IPS-20b (cell line): ENCODE measurements around the gene IL22RA2.
"Not testable (repeated sequence)": the region's sequence is repeated elsewhere in the genome, so short reads cannot be mapped to it uniquely, and the experiment has no call there.

Source experiments
- H3K27ac ChIP-seq: one replicate; pipeline ENCODE4 v1.5.1; 2013; ENCODE audit warnings: low read length
- H3K27me3 ChIP-seq: 2 replicates; pipeline ENCODE4 v1.6.1; 2013; ENCODE audit warnings: mild to moderate bottlenecking, low read length, inconsistent platforms; ENCODE audit not compliant: insufficient read depth
- H3K36me3 ChIP-seq: 2 replicates; pipeline ENCODE4 v1.6.1; 2013; ENCODE audit warnings: low read depth, mild to moderate bottlenecking, inconsistent platforms, low read length, moderate library complexity; ENCODE audit not compliant: insufficient read depth
- H3K4me1 ChIP-seq: 2 replicates; pipeline ENCODE4 v1.6.1; 2013; ENCODE audit warnings: mild to moderate bottlenecking, control low read depth, inconsistent platforms, low read length, moderate library complexity; ENCODE audit not compliant: insufficient read depth
- H3K4me3 ChIP-seq: 2 replicates; pipeline ENCODE4 v1.5.1; 2013; ENCODE audit warnings: mild to moderate bottlenecking, low read length, inconsistent platforms
- H3K9ac ChIP-seq: 2 replicates; pipeline ENCODE4 v1.6.1; 2013; ENCODE audit warnings: low read depth, mild to moderate bottlenecking, inconsistent platforms, low read length, moderate library complexity
- H3K9me3 ChIP-seq: 2 replicates; pipeline ENCODE4 v1.6.1; 2013; ENCODE audit warnings: mild to moderate bottlenecking, low read depth, low read length, inconsistent platforms; ENCODE audit not compliant: insufficient read depth

The IL22RA2 gene, protein sequence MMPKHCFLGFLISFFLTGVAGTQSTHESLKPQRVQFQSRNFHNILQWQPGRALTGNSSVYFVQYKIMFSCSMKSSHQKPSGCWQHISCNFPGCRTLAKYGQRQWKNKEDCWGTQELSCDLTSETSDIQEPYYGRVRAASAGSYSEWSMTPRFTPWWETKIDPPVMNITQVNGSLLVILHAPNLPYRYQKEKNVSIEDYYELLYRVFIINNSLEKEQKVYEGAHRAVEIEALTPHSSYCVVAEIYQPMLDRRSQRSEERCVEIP

GRCh38 chr6:137173501-137173900, at the start of gene IL22RA2:
IL22RA2 (minus strand) TSS chr6:137173644; CDS start chr6:137161749, 11,895 bp downstream.
- H3K4me1 ChIP-seq, result peaks cover 14% of the 10 kb centered on the region; the same call in 1 of the 2 replicates
- H3K36me3 ChIP-seq, result no peaks in the 10 kb centered on the region
- no peak within 1 kb of the TSS for H3K9ac ChIP-seq
- H3K4me3 ChIP-seq, result no peak within 1 kb of the TSS
- H3K27ac ChIP-seq, result no peak within 1 kb of the TSS
- no peaks in the 10 kb centered on the region for H3K27me3 ChIP-seq
- H3K9me3 ChIP-seq, result peaks cover 6% of the 10 kb centered on the region; the same call in 1 of the 2 replicates

GRCh38 chr6:137222381-137222780, 48.9 kb upstream of the IL22RA2 start:
- no peak overlapping the region for H3K4me3 ChIP-seq
- no peak overlapping the region for H3K27ac ChIP-seq

GRCh38 chr6:137219664-137220252, 46.3 kb upstream of the IL22RA2 start:
- H3K9ac ChIP-seq, result peak overlapping the region; percentile 89; the same call in 1 of the 2 replicates

More at GRCh38 chr6:137222381-137222780, 48.9 kb upstream of the IL22RA2 start:
- no peak overlapping the region for H3K9ac ChIP-seq
- H3K4me1 ChIP-seq, result peaks cover 13% of the 10 kb centered on the region; the same call in 1 of the 2 replicates
- H3K9me3 ChIP-seq, result no peaks in the 10 kb centered on the region
- H3K36me3 ChIP-seq, result no peaks in the 10 kb centered on the region
- H3K27me3 ChIP-seq, result no peaks in the 10 kb centered on the region

GRCh38 chr6:137218917-137219663, 45.6 kb upstream of the IL22RA2 start, which contains the start of gene IFNGR1:
IFNGR1 (minus strand) TSS chr6:137219385; CDS start chr6:137219327, 58 bp downstream.
- Histone ChIP-seq H3K4me3 (peak within 1 kb of the TSS; percentile 93), H3K36me3 (no peaks in the 10 kb centered on the region), H3K9me3 (no peaks in the 10 kb centered on the region), H3K4me1 (peaks cover 9% of the 10 kb centered on the region; the same call in 1 of the 2 replicates), H3K27me3 (no peaks in the 10 kb centered on the region), H3K9ac (peak within 1 kb of the TSS; percentile 89), H3K27ac (peak within 1 kb of the TSS; percentile 29)

More at GRCh38 chr6:137219664-137220252, 46.3 kb upstream of the IL22RA2 start:
- Histone ChIP-seq H3K27me3 (no peaks in the 10 kb centered on the region), H3K36me3 (no peaks in the 10 kb centered on the region), H3K9me3 (no peaks in the 10 kb centered on the region), H3K4me3 (peak overlapping the region; percentile 93), H3K27ac (peak overlapping the region; percentile 29), H3K4me1 (peaks cover 9% of the 10 kb centered on the region; the same call in 1 of the 2 replicates)

GRCh38 chr6:137218473-137218916, 45.1 kb upstream of the IL22RA2 start:
- H3K9ac ChIP-seq, result peak overlapping the region; percentile 89
- H3K4me1 ChIP-seq, result peaks cover 9% of the 10 kb centered on the region; the same call in 1 of the 2 replicates

DNA sequence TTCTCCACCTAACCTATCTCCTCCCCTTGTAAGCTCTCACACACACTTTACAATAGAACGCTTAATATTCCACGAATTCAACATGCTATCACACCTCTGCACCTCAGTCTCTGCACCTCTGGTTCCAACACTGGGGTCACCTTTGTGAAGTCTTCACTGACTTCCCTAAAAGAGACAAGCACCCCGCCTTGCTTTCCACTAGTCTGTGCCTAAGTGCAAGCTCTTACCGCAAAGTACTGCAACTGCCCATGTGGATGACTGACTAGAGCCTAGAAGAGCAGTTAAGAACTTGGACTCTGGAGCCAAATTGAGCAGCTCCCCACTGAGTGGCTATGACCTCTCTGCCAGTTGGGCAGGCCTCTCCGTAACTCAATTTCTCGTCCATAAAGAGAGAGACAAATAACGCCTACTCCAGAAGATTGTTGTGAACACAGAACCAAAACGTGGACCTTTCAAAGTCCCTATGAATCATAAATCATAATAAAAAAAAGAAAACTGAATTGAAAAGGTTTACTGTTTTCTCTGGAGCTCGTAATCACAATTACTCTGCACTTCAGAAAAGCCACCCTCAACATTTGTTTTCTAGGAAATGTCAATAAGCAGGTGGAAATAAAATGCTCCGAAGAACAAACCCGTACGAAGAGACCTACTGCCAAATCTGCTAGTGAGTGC, 44.5 kb upstream of the IL22RA2 start:
- Histone ChIP-seq H3K4me3 (peak overlapping the region; percentile 93), H3K27me3 (no peaks in the 10 kb centered on the region), H3K9ac (peak overlapping the region; percentile 89; the same call in 1 of the 2 replicates), H3K36me3 (no peaks in the 10 kb centered on the region), H3K4me1 (peaks cover 9% of the 10 kb centered on the region; the same call in 1 of the 2 replicates), H3K27ac (no peak overlapping the region), H3K9me3 (no peaks in the 10 kb centered on the region)

More at GRCh38 chr6:137218473-137218916, 45.1 kb upstream of the IL22RA2 start:
- peak overlapping the region; percentile 93 for H3K4me3 ChIP-seq
- H3K27me3 ChIP-seq, result no peaks in the 10 kb centered on the region
- no peak overlapping the region for H3K27ac ChIP-seq
- no peaks in the 10 kb centered on the region for H3K9me3 ChIP-seq
- no peaks in the 10 kb centered on the region for H3K36me3 ChIP-seq

DNA sequence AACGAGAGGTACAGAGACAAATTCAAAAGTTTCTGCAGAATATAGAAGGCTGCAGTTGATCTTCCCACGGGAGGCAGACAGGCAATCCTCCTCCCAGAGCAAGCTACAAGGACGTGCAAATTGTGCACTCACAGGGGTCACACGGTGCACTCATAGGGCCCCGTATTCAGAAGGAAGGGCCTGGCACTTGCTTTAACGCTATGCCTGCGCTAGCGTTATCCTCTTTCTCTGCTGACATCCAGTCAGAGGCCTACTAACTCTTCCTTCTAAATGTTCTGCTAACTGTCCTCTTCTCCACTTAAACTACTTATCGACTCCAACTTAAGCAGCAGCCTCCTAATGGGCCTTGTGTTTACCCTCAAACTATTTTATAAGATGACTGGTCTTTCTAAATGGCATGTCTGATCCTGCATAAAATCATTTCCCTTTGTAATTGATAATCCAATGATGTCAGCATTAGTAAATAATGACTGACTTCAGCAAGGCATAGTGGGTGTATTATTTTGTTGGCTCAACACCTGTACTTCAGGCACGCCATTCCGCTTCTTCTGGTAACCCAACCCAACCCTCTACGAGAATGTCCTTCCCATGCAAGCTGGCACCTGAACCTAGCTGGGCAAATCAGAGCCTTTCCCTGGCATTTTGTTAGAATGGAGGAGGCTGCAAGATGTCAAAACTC, 43.6 kb upstream of the IL22RA2 start:
- no peaks in the 10 kb centered on the region for H3K36me3 ChIP-seq
- H3K9ac ChIP-seq, result no peak overlapping the region
- H3K4me3 ChIP-seq, result no peak overlapping the region
- H3K4me1 ChIP-seq, result peaks cover 9% of the 10 kb centered on the region; the same call in 1 of the 2 replicates
- H3K9me3 ChIP-seq, result peaks cover 4% of the 10 kb centered on the region; the same call in 1 of the 2 replicates
- H3K27me3 ChIP-seq, result no peaks in the 10 kb centered on the region
- no peak overlapping the region for H3K27ac ChIP-seq

DNA sequence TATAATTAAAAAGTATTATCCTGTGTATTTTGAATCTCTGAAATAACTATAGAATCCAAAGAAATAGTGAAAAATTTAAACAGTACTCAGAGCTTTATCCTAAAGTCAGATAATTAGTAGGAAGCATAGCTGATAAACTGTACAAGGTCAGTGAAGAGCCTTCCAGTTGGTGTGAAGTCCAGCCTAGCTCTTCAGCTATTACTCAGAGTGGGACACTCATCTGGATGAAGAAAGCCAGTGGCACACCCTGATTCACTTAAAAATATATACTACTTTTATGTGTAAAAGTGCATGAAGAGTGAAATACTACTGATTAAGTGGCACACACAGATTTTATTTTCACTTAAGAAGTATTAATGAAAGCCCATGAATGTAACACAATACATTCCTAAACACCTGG, 42.7 kb upstream of the IL22RA2 start:
- H3K27me3 ChIP-seq, result no peaks in the 10 kb centered on the region
- peaks cover 5% of the 10 kb centered on the region; the same call in 1 of the 2 replicates for H3K36me3 ChIP-seq
- no peak overlapping the region for H3K9ac ChIP-seq
- H3K4me3 ChIP-seq, result no peak overlapping the region
- peaks cover 5% of the 10 kb centered on the region; the same call in 1 of the 2 replicates for H3K9me3 ChIP-seq
- H3K27ac ChIP-seq, result no peak overlapping the region
- peaks cover 9% of the 10 kb centered on the region; the same call in 1 of the 2 replicates for H3K4me1 ChIP-seq

- not testable (repeated sequence) for H3K4me3 ChIP-seq, H3K36me3 ChIP-seq, H3K9me3 ChIP-seq, H3K4me1 ChIP-seq, H3K9ac ChIP-seq, H3K27ac ChIP-seq, H3K27me3 ChIP-seq
Observed at GRCh38 chr6:137215630-137216029, 42.2 kb upstream of the IL22RA2 start.

DNA sequence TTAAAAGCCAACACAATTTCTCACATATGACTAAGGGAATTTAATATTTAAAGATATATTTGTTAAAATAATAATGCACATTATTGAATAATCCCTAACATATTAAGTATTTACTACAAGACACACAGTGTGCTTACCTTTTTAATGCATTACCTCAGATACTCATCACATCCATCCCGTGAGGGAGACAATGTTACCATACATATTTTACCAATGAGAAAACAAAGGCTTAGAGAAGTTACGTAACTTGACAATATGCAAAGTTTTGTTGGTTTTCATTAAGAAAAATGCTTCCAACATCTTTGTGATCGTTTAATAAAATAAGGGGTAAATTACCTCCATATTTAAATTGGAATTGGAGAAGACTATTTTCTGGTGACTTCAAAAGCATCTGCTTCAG, 41.5 kb upstream of the IL22RA2 start:
- H3K4me3 ChIP-seq, result no peak overlapping the region
- H3K9ac ChIP-seq, result no peak overlapping the region
- peaks cover 7% of the 10 kb centered on the region; the same call in 1 of the 2 replicates for H3K36me3 ChIP-seq
- no peak overlapping the region for H3K27ac ChIP-seq
- peaks cover 9% of the 10 kb centered on the region; the same call in 1 of the 2 replicates for H3K4me1 ChIP-seq
- peaks cover 16% of the 10 kb centered on the region; the same call in 1 of the 2 replicates for H3K9me3 ChIP-seq
- H3K27me3 ChIP-seq, result no peaks in the 10 kb centered on the region
